Prostate gland (tissue), 2 donors: ENCODE results near the gene ESAM. TPM values are rescaled to one million over a fixed set of nuclear protein-coding genes. Genes with fewer than 3 reads are reported as not detected.

Source experiments
- DNase-seq: peaks from one replicate; pipeline ENCODE4 v3.0.0-alpha.2; 2019; ENCODE audit warnings: low spot score
- H3K27ac ChIP-seq, 2 donors: fragments of 200-600 bp; sonication (generic); 2 replicates each; pipeline ENCODE4 v1.5.1; 2017 to 2019
- H3K27me3 ChIP-seq: fragments of 200-600 bp; sonication (generic); replicated peaks from 2 replicates; pipeline ENCODE4 v1.5.1; 2019; ENCODE audit not compliant: insufficient read depth
- H3K36me3 ChIP-seq, 2 donors: fragments of 200-600 bp; sonication (generic); 1 replicate in 1 of 2; 2 replicates in 1 of 2; pipeline versions ENCODE4 v1.5.1 to v1.8.1; 2017 to 2019
- H3K4me1 ChIP-seq: fragments of 200-600 bp; sonication (generic); replicated peaks from 2 replicates; pipeline ENCODE4 v1.5.1; 2019
- H3K4me3 ChIP-seq, 2 donors: fragments of 200-600 bp; sonication (generic); 2 replicates each; pipeline ENCODE4 v1.5.1; 2017 to 2019
- H3K9me3 ChIP-seq: fragments of 200-600 bp; sonication (generic); 2 replicates; pipeline ENCODE4 v1.5.1; 2017
- POLR2A ChIP-seq: fragments of 450-650 bp; IDR thresholded peaks from one replicate; pipeline ENCODE4 v1.6.1; 2016; ENCODE audit warnings: antibody characterized with exemption, mild to moderate bottlenecking
- POLR2AphosphoS5 ChIP-seq: sonication (generic); formaldehyde crosslinking; IDR thresholded peaks from one replicate; pipeline ENCODE4 v1.6.1; 2017; ENCODE audit warnings: antibody characterized with exemption
- WGBS: methylation state at CpG from one replicate; pipeline ENCODE4 v1.1.5; 2018; 5-methylcytosine and 5-hydroxymethylcytosine counted together
- intact Hi-C: fragments of 100-400 bp; cut with DNase I; formaldehyde crosslinking; loops from one replicate; pipeline ENCODE4 v1.14.2; 2022
- total RNA-seq, 2 donors: library from RNA; depleted of rRNA; stranded (reverse); fragments of >200 nt; gene quantifications; one replicate each; pipeline ENCODE4 v1.1.0, GENCODE V29; 2016
- TF ChIP-seq, protein P1 (sequence below), 4 experiments: fragments of 200-600 bp in 2 of 4; fragments of 450-650 bp in 2 of 4; sonication (generic) in 2 of 4; IDR thresholded peaks; 1 replicate in 3 of 4; 2 replicates in 1 of 4; pipeline ENCODE4 v1.5.1; 2016 to 2019; ENCODE audit warnings: antibody characterized with exemption in 4 of 4, mild to moderate bottlenecking in 2 of 4, moderate library complexity in 2 of 4

The ESAM gene
- total RNA-seq, 2 donors from 2014 or later, result 12.1 to 18.6 TPM

DNA sequence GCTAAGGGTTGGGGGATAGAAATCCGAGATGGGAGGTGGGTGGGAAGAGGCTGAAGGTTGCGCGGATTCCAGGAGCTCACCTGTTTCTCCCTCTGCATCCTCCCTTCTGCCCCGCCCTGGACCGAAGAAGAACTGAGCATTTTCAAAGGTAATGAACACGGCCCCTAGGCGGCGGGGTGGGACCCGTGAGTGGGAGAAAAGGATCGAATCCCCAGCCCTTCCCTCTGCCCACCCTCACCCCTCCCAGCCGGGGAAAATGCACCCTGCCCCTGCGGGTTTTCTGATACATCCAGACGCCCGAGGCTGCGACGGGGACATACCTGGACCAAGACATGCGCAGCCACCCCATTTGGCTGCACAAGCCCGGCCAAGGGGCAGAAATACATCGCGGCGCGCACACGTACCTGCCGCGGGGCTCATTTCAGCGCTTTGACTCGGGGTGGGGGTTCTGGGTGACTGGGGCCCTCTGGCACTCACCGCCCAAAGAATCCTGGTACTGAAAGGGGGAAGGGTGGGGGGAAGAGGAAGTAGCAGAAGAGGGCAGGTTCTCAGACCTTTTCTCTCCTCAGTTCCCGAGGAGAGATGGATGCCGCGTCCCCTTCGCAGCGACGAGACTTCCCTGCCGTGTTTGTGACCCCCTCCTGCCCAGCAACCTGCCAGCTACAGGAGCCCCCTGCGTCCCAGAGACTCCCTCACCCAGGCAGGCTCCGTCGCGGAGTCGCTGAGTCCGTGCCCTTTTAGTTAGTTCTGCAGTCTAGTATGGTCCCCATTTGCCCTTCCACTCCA is 16.1 kb downstream of the ESAM start:
- DNase-seq, result no peak
- Histone ChIP-seq H3K27ac (peak overlapping the region; percentile 60 to 72), H3K27me3 (no peaks in the 10 kb centered on the region), H3K9me3 (no peaks in the 10 kb centered on the region), H3K36me3 (no peaks in the 10 kb centered on the region), H3K4me3 (peak overlapping the region; percentile 42 to 45), H3K4me1 (no peaks in the 10 kb centered on the region)
- TF ChIP-seq, protein P1, sequence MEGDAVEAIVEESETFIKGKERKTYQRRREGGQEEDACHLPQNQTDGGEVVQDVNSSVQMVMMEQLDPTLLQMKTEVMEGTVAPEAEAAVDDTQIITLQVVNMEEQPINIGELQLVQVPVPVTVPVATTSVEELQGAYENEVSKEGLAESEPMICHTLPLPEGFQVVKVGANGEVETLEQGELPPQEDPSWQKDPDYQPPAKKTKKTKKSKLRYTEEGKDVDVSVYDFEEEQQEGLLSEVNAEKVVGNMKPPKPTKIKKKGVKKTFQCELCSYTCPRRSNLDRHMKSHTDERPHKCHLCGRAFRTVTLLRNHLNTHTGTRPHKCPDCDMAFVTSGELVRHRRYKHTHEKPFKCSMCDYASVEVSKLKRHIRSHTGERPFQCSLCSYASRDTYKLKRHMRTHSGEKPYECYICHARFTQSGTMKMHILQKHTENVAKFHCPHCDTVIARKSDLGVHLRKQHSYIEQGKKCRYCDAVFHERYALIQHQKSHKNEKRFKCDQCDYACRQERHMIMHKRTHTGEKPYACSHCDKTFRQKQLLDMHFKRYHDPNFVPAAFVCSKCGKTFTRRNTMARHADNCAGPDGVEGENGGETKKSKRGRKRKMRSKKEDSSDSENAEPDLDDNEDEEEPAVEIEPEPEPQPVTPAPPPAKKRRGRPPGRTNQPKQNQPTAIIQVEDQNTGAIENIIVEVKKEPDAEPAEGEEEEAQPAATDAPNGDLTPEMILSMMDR (IDR thresholded peaks at IDR 0.05), result peak in 2 of 4 experiments; percentile 37 to 43
- TF ChIP-seq POLR2A (no peak), POLR2AphosphoS5 (no peak)
- WGBS, result 5% methylated on average over 41 of the region's 41 CpGs
- intact Hi-C loops, result no loop called here

- 34% methylated on average over 44 of the region's 44 CpGs for WGBS
- no peak for DNase-seq
- H3K9me3 ChIP-seq, result no peaks in the 10 kb centered on the region
- H3K4me1 ChIP-seq, result no peaks in the 10 kb centered on the region
- H3K4me3 ChIP-seq, result peak overlapping the region; percentile 42 to 45
- TF ChIP-seq, protein P1 (IDR thresholded peaks at IDR 0.05), result no peak
- no peak for TF ChIP-seq POLR2A
- TF ChIP-seq POLR2AphosphoS5, result no peak
- no peaks in the 10 kb centered on the region for H3K36me3 ChIP-seq
- H3K27me3 ChIP-seq, result no peaks in the 10 kb centered on the region
- intact Hi-C loops, result no loop called here
- no peak overlapping the region for H3K27ac ChIP-seq
Measured at GRCh38 chr11:124745270-124745834, 16.7 kb downstream of the ESAM start.

GRCh38 chr11:124743050-124743449 is 19.0 kb downstream of the ESAM start:
- H3K9me3 ChIP-seq, result no peaks in the 10 kb centered on the region
- H3K27ac ChIP-seq, result no peak overlapping the region
- no peaks in the 10 kb centered on the region for H3K27me3 ChIP-seq
- WGBS, result 67% methylated on average over 6 of the region's 6 CpGs
- H3K4me3 ChIP-seq, result no peak overlapping the region
- H3K36me3 ChIP-seq, result no peaks in the 10 kb centered on the region
- no peak for DNase-seq
- TF ChIP-seq, protein P1 (IDR thresholded peaks at IDR 0.05), result no peak
- no peak for TF ChIP-seq POLR2AphosphoS5
- TF ChIP-seq POLR2A, result no peak
- H3K4me1 ChIP-seq, result no peaks in the 10 kb centered on the region
- intact Hi-C loops, result no loop called here

GRCh38 chr11:124742555-124742954 is 19.5 kb downstream of the ESAM start:
- intact Hi-C loops, result no loop called here
- no peak for DNase-seq

More at GRCh38 chr11:124742555-124742954, 19.5 kb downstream of the ESAM start:
- WGBS, result 66% methylated on average over 2 of the region's 2 CpGs
- Histone ChIP-seq H3K27ac (no peak overlapping the region), H3K4me3 (no peak overlapping the region), H3K4me1 (no peaks in the 10 kb centered on the region), H3K27me3 (no peaks in the 10 kb centered on the region), H3K36me3 (no peaks in the 10 kb centered on the region), H3K9me3 (no peaks in the 10 kb centered on the region)
- TF ChIP-seq POLR2AphosphoS5, result no peak
- TF ChIP-seq POLR2A, result no peak
- TF ChIP-seq, protein P1 (IDR thresholded peaks at IDR 0.05), result no peak
